Activated CD4-positive, alpha-beta memory T cell treated with anti-CD3 and anti-CD28 coated beads, Interleukin-2, amount 10 ng/mL, durations not matched to agents 7 days and 5 days (primary cell): ENCODE data around the gene MRPS23. TPM values are rescaled to one million over a fixed set of nuclear protein-coding genes. Genes with fewer than 3 reads are reported as not detected.
A peak's percentile ranks its signal among the peaks of the same experiment; 100 is the strongest.

ENCODE experiments used
- CTCF ChIA-PET: fragments of 350-600 bp; sonication (Branson Sonifier 250); formaldehyde crosslinking; loops from one replicate; lab custom pipeline; 2021; ENCODE audit warnings: antibody characterized with exemption, inconsistent platforms; lab: Charles Lee
- POLR2A ChIA-PET: fragments of 350-600 bp; sonication (Branson Sonifier 250); formaldehyde crosslinking; loops from one replicate; lab custom pipeline; 2021; ENCODE audit warnings: antibody characterized with exemption; lab: Charles Lee
- DNase-seq: peaks from one replicate; pipeline ENCODE4 v3.0.0-alpha.2; 2020
- H3K27ac Mint-ChIP-seq: one replicate; pipeline ENCODE4 v1.8.0; 2021; ENCODE audit warnings: mild to moderate bottlenecking, mixed read lengths
- H3K27me3 Mint-ChIP-seq: one replicate; pipeline ENCODE4 v1.8.0; 2021; ENCODE audit warnings: mixed read lengths
- H3K36me3 Mint-ChIP-seq: one replicate; pipeline ENCODE4 v1.8.0; 2021; ENCODE audit warnings: low read depth, mixed read lengths
- H3K4me1 Mint-ChIP-seq: one replicate; pipeline ENCODE4 v1.8.0; 2021; ENCODE audit warnings: mixed read lengths
- H3K4me3 Mint-ChIP-seq: one replicate; pipeline ENCODE4 v1.8.0; 2021; ENCODE audit warnings: mild to moderate bottlenecking, mixed read lengths
- H3K9me3 Mint-ChIP-seq: one replicate; pipeline ENCODE4 v1.8.0; 2021; ENCODE audit warnings: mixed read lengths
- total RNA-seq, 2 experiments: library from RNA; stranded (reverse); gene quantifications; one replicate each; pipeline ENCODE4 v1.2.3, GENCODE V29; 2021

The MRPS23 gene
- total RNA-seq, 2 experiments from 2014 or later = 30.8 to 35.3 TPM

- H3K27ac Mint-ChIP-seq = no peak overlapping the region
- H3K4me3 Mint-ChIP-seq = no peak overlapping the region
- ChIA-PET POLR2A (no interaction called here), CTCF (interaction anchor here (1.4 kb wide), 1 partner anchor 124 kb away, joined by 6 read pairs; no protein-coding TSS in a partner anchor)
- no peaks in the 10 kb centered on the region for H3K9me3 Mint-ChIP-seq
- H3K36me3 Mint-ChIP-seq = no peaks in the 10 kb centered on the region
- DNase-seq = no peak
- H3K4me1 Mint-ChIP-seq = peaks cover 14% of the 10 kb centered on the region
- peaks cover 41% of the 10 kb centered on the region for H3K27me3 Mint-ChIP-seq
Measured at GRCh38 chr17:57875290-57876022, 25.6 kb upstream of the MRPS23 start.

GRCh38 chr17:57874434-57875289 lies 24.8 kb upstream of the MRPS23 start:
- Mint-ChIP-seq H3K27me3 (peaks cover 37% of the 10 kb centered on the region), H3K9me3 (no peaks in the 10 kb centered on the region), H3K36me3 (no peaks in the 10 kb centered on the region), H3K4me1 (peaks cover 8% of the 10 kb centered on the region), H3K4me3 (no peak overlapping the region), H3K27ac (no peak overlapping the region)
- CTCF ChIA-PET = interaction anchor here (1.0 to 1.4 kb wide), 2 partner anchors 18 to 125 kb away, joined by 4 to 6 read pairs; no protein-coding TSS in a partner anchor
- POLR2A ChIA-PET = interaction anchor here (0.8 to 1.1 kb wide), 2 partner anchors 29 to 133 kb away, joined by 3 read pairs; partner anchors contain the start of gene SRSF1
- peak; percentile 20 for DNase-seq

- Mint-ChIP-seq H3K27me3 (peaks cover 31% of the 10 kb centered on the region), H3K4me3 (no peak overlapping the region), H3K9me3 (no peaks in the 10 kb centered on the region), H3K4me1 (peaks cover 6% of the 10 kb centered on the region), H3K36me3 (no peaks in the 10 kb centered on the region), H3K27ac (no peak overlapping the region)
- no peak for DNase-seq
- ChIA-PET POLR2A (interaction anchor here (0.8 to 1.1 kb wide), 2 partner anchors 30 to 133 kb away, joined by 3 read pairs; partner anchors contain the start of gene SRSF1), CTCF (interaction anchor here (1.0 to 1.4 kb wide), 2 partner anchors 18 to 126 kb away, joined by 4 to 6 read pairs; no protein-coding TSS in a partner anchor)
Measured at GRCh38 chr17:57874058-57874419, 24.2 kb upstream of the MRPS23 start.

- no peak for DNase-seq
- Mint-ChIP-seq H3K27ac (no peak overlapping the region), H3K9me3 (no peaks in the 10 kb centered on the region), H3K36me3 (no peaks in the 10 kb centered on the region), H3K27me3 (peaks cover 29% of the 10 kb centered on the region), H3K4me1 (peaks cover 6% of the 10 kb centered on the region), H3K4me3 (no peak overlapping the region)
- ChIA-PET CTCF (no interaction called here), POLR2A (interaction anchor here (0.8 to 1.1 kb wide), 2 partner anchors 30 to 134 kb away, joined by 3 read pairs; partner anchors contain the start of gene SRSF1)
Measured at GRCh38 chr17:57873261-57874057, 23.6 kb upstream of the MRPS23 start.

GRCh38 chr17:57872536-57872935 lies 22.7 kb upstream of the MRPS23 start:
- POLR2A ChIA-PET = interaction anchor here (0.8 kb wide), 1 partner anchor 14 kb away, joined by 3 read pairs; no protein-coding TSS in a partner anchor

GRCh38 chr17:57871863-57872262 lies 22.0 kb upstream of the MRPS23 start:
- DNase-seq = no peak
- ChIA-PET POLR2A (interaction anchor here (0.8 kb wide), 1 partner anchor 13 kb away, joined by 3 read pairs; no protein-coding TSS in a partner anchor), CTCF (no interaction called here)
- Mint-ChIP-seq H3K4me3 (no peak overlapping the region), H3K4me1 (peaks cover 14% of the 10 kb centered on the region), H3K9me3 (no peaks in the 10 kb centered on the region), H3K27me3 (peaks cover 26% of the 10 kb centered on the region), H3K27ac (no peak overlapping the region), H3K36me3 (no peaks in the 10 kb centered on the region)

More at GRCh38 chr17:57872536-57872935, 22.7 kb upstream of the MRPS23 start:
- Mint-ChIP-seq H3K4me3 (no peak overlapping the region), H3K9me3 (no peaks in the 10 kb centered on the region), H3K27ac (no peak overlapping the region), H3K27me3 (peaks cover 26% of the 10 kb centered on the region), H3K36me3 (no peaks in the 10 kb centered on the region), H3K4me1 (peaks cover 12% of the 10 kb centered on the region)
- DNase-seq = no peak
- CTCF ChIA-PET = no interaction called here

GRCh38 chr17:57871155-57871554 lies 21.3 kb upstream of the MRPS23 start:
- no peak for DNase-seq
- no peaks in the 10 kb centered on the region for H3K9me3 Mint-ChIP-seq
- no peak overlapping the region for H3K27ac Mint-ChIP-seq
- peaks cover 14% of the 10 kb centered on the region for H3K4me1 Mint-ChIP-seq
- ChIA-PET POLR2A (no interaction called here), CTCF (interaction anchor here (2.9 kb wide), 1 partner anchor 11 kb away, joined by 21 read pairs; no protein-coding TSS in a partner anchor)
- H3K27me3 Mint-ChIP-seq = peaks cover 23% of the 10 kb centered on the region
- no peak overlapping the region for H3K4me3 Mint-ChIP-seq
- no peaks in the 10 kb centered on the region for H3K36me3 Mint-ChIP-seq

- Mint-ChIP-seq H3K4me3 (no peak overlapping the region), H3K27ac (no peak overlapping the region), H3K36me3 (no peaks in the 10 kb centered on the region), H3K4me1 (peaks cover 14% of the 10 kb centered on the region), H3K27me3 (peaks cover 20% of the 10 kb centered on the region), H3K9me3 (no peaks in the 10 kb centered on the region)
- DNase-seq = no peak
- CTCF ChIA-PET = interaction anchor here (0.7 to 2.9 kb wide), 3 partner anchors 11 to 125 kb away, joined by 3 to 21 read pairs (median 3); no protein-coding TSS in a partner anchor
- POLR2A ChIA-PET = interaction anchor here (1.3 kb wide), 1 partner anchor 10 kb away, joined by 6 read pairs; no protein-coding TSS in a partner anchor
Measured at GRCh38 chr17:57870283-57870635, 20.4 kb upstream of the MRPS23 start.

- no peak for DNase-seq
- Mint-ChIP-seq H3K9me3 (no peaks in the 10 kb centered on the region), H3K27ac (no peak overlapping the region), H3K4me3 (no peak overlapping the region), H3K27me3 (peaks cover 20% of the 10 kb centered on the region), H3K36me3 (no peaks in the 10 kb centered on the region), H3K4me1 (peaks cover 14% of the 10 kb centered on the region)
- ChIA-PET CTCF (interaction anchor here (0.7 to 2.9 kb wide), 3 partner anchors 10 to 126 kb away, joined by 3 to 21 read pairs (median 3); no protein-coding TSS in a partner anchor), POLR2A (interaction anchor here (0.8 to 1.3 kb wide), 2 partner anchors 10 kb away, joined by 3 to 6 read pairs; no protein-coding TSS in a partner anchor)
Measured at GRCh38 chr17:57869617-57870282, 19.9 kb upstream of the MRPS23 start.

- ChIA-PET CTCF (interaction anchor here (0.7 to 2.9 kb wide), 2 partner anchors 9 to 130 kb away, joined by 3 to 21 read pairs; no protein-coding TSS in a partner anchor), POLR2A (interaction anchor here (0.8 to 1.3 kb wide), 2 partner anchors 9 to 11 kb away, joined by 3 to 6 read pairs; no protein-coding TSS in a partner anchor)
- Mint-ChIP-seq H3K4me1 (peaks cover 11% of the 10 kb centered on the region), H3K27me3 (peaks cover 22% of the 10 kb centered on the region), H3K27ac (no peak overlapping the region), H3K36me3 (no peaks in the 10 kb centered on the region), H3K4me3 (no peak overlapping the region), H3K9me3 (no peaks in the 10 kb centered on the region)
- DNase-seq = no peak
Measured at GRCh38 chr17:57868910-57869616, 19.2 kb upstream of the MRPS23 start.
